GM19351 (cell line): ENCODE measurements around the gene MEGF6.

ENCODE experiments used
- ATAC-seq: cut with Tn5 transposase; IDR thresholded peaks from one replicate; pipeline ENCODE4 v1.9.1; 2021; ENCODE audit warnings: mild to moderate bottlenecking, moderate library complexity; ENCODE audit not compliant: unreplicated experiment

Gene MEGF6

GRCh38 chr1:3463891-3464648 lies 147.2 kb downstream of the MEGF6 start:
- no peak for ATAC-seq

- no peak for ATAC-seq
These were observed 147.9 kb downstream of the MEGF6 start for GRCh38 chr1:3463408-3463863.

- no peak for ATAC-seq
These were observed 148.3 kb downstream of the MEGF6 start for GRCh38 chr1:3463013-3463385.

- no peak for ATAC-seq
These were observed 148.8 kb downstream of the MEGF6 start for GRCh38 chr1:3462356-3463012.

GRCh38 chr1:3461934-3462275 lies 149.4 kb downstream of the MEGF6 start:
- no peak for ATAC-seq

- ATAC-seq, result no peak
These were observed 149.9 kb downstream of the MEGF6 start for GRCh38 chr1:3461238-3461933.

- no peak for ATAC-seq
These were observed 150.6 kb downstream of the MEGF6 start for GRCh38 chr1:3460672-3461131.

- no peak for ATAC-seq
These were observed 151.2 kb downstream of the MEGF6 start for GRCh38 chr1:3459940-3460671.

- no peak for ATAC-seq
These were observed 152.0 kb downstream of the MEGF6 start for GRCh38 chr1:3459051-3459908.

GRCh38 chr1:3457910-3458883 lies 153.1 kb downstream of the MEGF6 start:
- ATAC-seq, result no peak

- no peak for ATAC-seq
These were observed 154.1 kb downstream of the MEGF6 start for GRCh38 chr1:3456964-3457909.

- no peak for ATAC-seq
These were observed 154.8 kb downstream of the MEGF6 start for GRCh38 chr1:3456449-3456963.

GRCh38 chr1:3455670-3456448 lies 155.4 kb downstream of the MEGF6 start:
- no peak for ATAC-seq

GRCh38 chr1:3454811-3455618 lies 156.3 kb downstream of the MEGF6 start:
- ATAC-seq, result no peak

GRCh38 chr1:3453891-3454810 lies 157.2 kb downstream of the MEGF6 start, which contains the start of gene ARHGEF16:
TSS of gene ARHGEF16 (plus strand) at chr1:3454665. CDS start at chr1:3463085, 8,420 bp downstream.
- ATAC-seq, result no peak
